GM23248 (cell line): ENCODE results near the gene NGB. TPM values are rescaled to one million over a fixed set of nuclear protein-coding genes. Genes with fewer than 3 reads are reported as not detected.

Experiments used
- DNase-seq: peaks from one replicate; pipeline ENCODE4 v3.0.0-alpha.2; 2015
- H2AFZ ChIP-seq: fragments of 200-600 bp; sonication (generic); 2 replicates; pipeline ENCODE4 v1.6.1; 2016; ENCODE audit warnings: antibody characterized with exemption
- H3F3A ChIP-seq: fragments of 200-600 bp; sonication (generic); 2 replicates; pipeline ENCODE4 v1.6.1; 2016; ENCODE audit warnings: mild to moderate bottlenecking, antibody characterized with exemption, mixed run types; ENCODE audit not compliant: insufficient read depth
- H3K27ac ChIP-seq: fragments of 200-600 bp; sonication (generic); 2 replicates; pipeline ENCODE4 v1.5.1; 2016; ENCODE audit warnings: mild to moderate bottlenecking
- H3K27me3 ChIP-seq: fragments of 200-600 bp; sonication (generic); replicated peaks from 2 replicates; pipeline ENCODE4 v1.6.1; 2016; ENCODE audit warnings: mild to moderate bottlenecking; ENCODE audit not compliant: insufficient read depth
- H3K36me3 ChIP-seq: fragments of 200-600 bp; sonication (generic); 2 replicates; pipeline ENCODE4 v1.6.1; 2016; ENCODE audit warnings: low read depth, mild to moderate bottlenecking
- H3K4me1 ChIP-seq: fragments of 200-600 bp; sonication (generic); 2 replicates; pipeline ENCODE4 v1.6.1; 2016; ENCODE audit warnings: mild to moderate bottlenecking; ENCODE audit not compliant: insufficient read depth
- H3K4me2 ChIP-seq: fragments of 200-600 bp; sonication (generic); one replicate; pipeline ENCODE4 v1.6.1; 2016; ENCODE audit warnings: mild to moderate bottlenecking; ENCODE audit not compliant: unreplicated experiment
- H3K4me3 ChIP-seq: fragments of 200-600 bp; sonication (generic); 2 replicates; pipeline ENCODE4 v1.5.1; 2016; ENCODE audit warnings: mild to moderate bottlenecking
- H3K79me2 ChIP-seq: fragments of 200-600 bp; sonication (generic); 2 replicates; pipeline ENCODE4 v1.6.1; 2016; ENCODE audit warnings: mild to moderate bottlenecking; ENCODE audit not compliant: insufficient read depth
- H3K9ac ChIP-seq: fragments of 200-600 bp; sonication (generic); 2 replicates; pipeline ENCODE4 v1.6.1; 2016; ENCODE audit warnings: mild to moderate bottlenecking
- H3K9me2 ChIP-seq: fragments of 200-600 bp; sonication (generic); 2 replicates; pipeline ENCODE4 v1.6.1; 2016; ENCODE audit warnings: mixed run types, mild to moderate bottlenecking, moderate library complexity; ENCODE audit not compliant: insufficient read depth
- H3K9me3 ChIP-seq: fragments of 200-600 bp; sonication (generic); one replicate; pipeline ENCODE4 v1.6.1; 2017; ENCODE audit warnings: low read depth
- H4K20me1 ChIP-seq: fragments of 200-600 bp; sonication (generic); 2 replicates; pipeline ENCODE4 v1.6.0; 2016; ENCODE audit not compliant: insufficient read depth
- EZH2 ChIP-seq: fragments of 200-600 bp; sonication (generic); IDR thresholded peaks from 2 replicates; pipeline ENCODE4 v1.6.1; 2018; ENCODE audit warnings: antibody characterized with exemption, mild to moderate bottlenecking; ENCODE audit not compliant: insufficient read depth, poor library complexity, severe bottlenecking
- EZH2phosphoT487 ChIP-seq: fragments of 200-600 bp; sonication (generic); IDR thresholded peaks from 2 replicates; pipeline ENCODE4 v1.6.1; 2018; ENCODE audit warnings: antibody characterized with exemption, moderate library complexity, mild to moderate bottlenecking, low read depth; ENCODE audit not compliant: insufficient read depth
- WGBS, 2 experiments: methylation state at CpG; one replicate each; pipeline ENCODE4 v1.1.6; 2015 to 2017; ENCODE audit warnings: low lambda C conversion rate in 2 of 2, low coverage in 1 of 2; ENCODE audit errors: missing lambda C conversion rate in 2 of 2; 5-methylcytosine and 5-hydroxymethylcytosine counted together
- in situ Hi-C: fragments of 300-500 bp; cut with MboI; formaldehyde crosslinking; loops from 2 replicates; pipeline ENCODE4 v1.15.0; 2020
- polyA plus RNA-seq: library from polyadenylated mRNA; unstranded; fragments of >200 nt; fragmentation: Nextera tagmentation; extraction: Ambion mirVana; gene quantifications from 2 replicates; pipeline ENCODE4 v1.2.1, GENCODE V29; 2016
- total RNA-seq: library from RNA; depleted of rRNA; stranded (reverse); fragments of >200 nt; shearing (Covaris generic); gene quantifications from 2 replicates; pipeline ENCODE4 v1.2.3, GENCODE V29; 2014

NGB gene
- total and polyA plus RNA-seq, 2 experiments from 2014 or later = not detected

GRCh38 chr14:77273796-77274195, 2.8 kb upstream of the NGB start:
- Histone ChIP-seq H3K79me2 (no peaks in the 10 kb centered on the region), H4K20me1 (no peaks in the 10 kb centered on the region), H3K27me3 (peaks cover 16% of the 10 kb centered on the region; the same call in 1 of the 2 replicates), H3F3A (no peaks in the 10 kb centered on the region), H3K9me3 (no peaks in the 10 kb centered on the region), H3K27ac (no peak overlapping the region), H3K9me2 (no peaks in the 10 kb centered on the region), H3K4me1 (no peaks in the 10 kb centered on the region), H3K4me3 (no peak overlapping the region), H3K9ac (no peak overlapping the region), H2AFZ (no peak overlapping the region), H3K4me2 (no peak overlapping the region), H3K36me3 (no peaks in the 10 kb centered on the region)
- TF ChIP-seq EZH2phosphoT487 (no peak), EZH2 (no peak)
- no peak for DNase-seq
- in situ Hi-C loops = no loop called here
- WGBS, 2 experiments = 91 to 93% methylated on average over 4 of the region's 4 CpGs

- H3K9me3 ChIP-seq = no peaks in the 10 kb centered on the region
- H3F3A ChIP-seq = no peaks in the 10 kb centered on the region
- no peaks in the 10 kb centered on the region for H3K9me2 ChIP-seq
- no peaks in the 10 kb centered on the region for H3K79me2 ChIP-seq
- H4K20me1 ChIP-seq = no peaks in the 10 kb centered on the region
- in situ Hi-C loops = no loop called here
- H3K4me3 ChIP-seq = no peak overlapping the region
- H3K36me3 ChIP-seq = no peaks in the 10 kb centered on the region
- TF ChIP-seq EZH2phosphoT487 (no peak), EZH2 (no peak)
- WGBS, 2 experiments = 54 to 63% methylated on average over 4 of the region's 4 CpGs
- no peak for DNase-seq
- no peak overlapping the region for H3K9ac ChIP-seq
- H2AFZ ChIP-seq = no peak overlapping the region
- H3K4me2 ChIP-seq = no peak overlapping the region
- no peaks in the 10 kb centered on the region for H3K4me1 ChIP-seq
- H3K27ac ChIP-seq = no peak overlapping the region
- peaks cover 32% of the 10 kb centered on the region for H3K27me3 ChIP-seq
Measured at GRCh38 chr14:77272261-77272660, 1.3 kb upstream of the NGB start.

GRCh38 chr14:77270361-77271112, 469 bp downstream of the NGB start:
- Histone ChIP-seq H3K27me3 (peaks cover 33% of the 10 kb centered on the region), H3K4me3 (no peak overlapping the region), H3F3A (no peaks in the 10 kb centered on the region), H3K4me2 (no peak overlapping the region), H3K79me2 (no peaks in the 10 kb centered on the region), H3K4me1 (no peaks in the 10 kb centered on the region), H4K20me1 (no peaks in the 10 kb centered on the region), H3K9ac (no peak overlapping the region), H3K9me3 (no peaks in the 10 kb centered on the region), H2AFZ (no peak overlapping the region), H3K9me2 (no peaks in the 10 kb centered on the region), H3K27ac (no peak overlapping the region), H3K36me3 (no peaks in the 10 kb centered on the region)
- TF ChIP-seq EZH2 = no peak
- TF ChIP-seq EZH2phosphoT487 = no peak
- 5 to 13% methylated on average over 24 to 46 of the region's 84 CpGs for WGBS, 2 experiments
- in situ Hi-C loops = no loop called here
- DNase-seq = peak; percentile 6

- no peak overlapping the region for H3K4me3 ChIP-seq
- WGBS, 2 experiments = 28 to 33% methylated on average over 8 of the region's 8 CpGs
- no peaks in the 10 kb centered on the region for H3K9me2 ChIP-seq
- TF ChIP-seq EZH2phosphoT487 = no peak
- no peak for TF ChIP-seq EZH2
- H3F3A ChIP-seq = no peaks in the 10 kb centered on the region
- DNase-seq = no peak
- no peak overlapping the region for H2AFZ ChIP-seq
- peaks cover 33% of the 10 kb centered on the region for H3K27me3 ChIP-seq
- no peaks in the 10 kb centered on the region for H4K20me1 ChIP-seq
- no peak overlapping the region for H3K9ac ChIP-seq
- no peak overlapping the region for H3K27ac ChIP-seq
- no peaks in the 10 kb centered on the region for H3K4me1 ChIP-seq
- H3K36me3 ChIP-seq = no peaks in the 10 kb centered on the region
- no peak overlapping the region for H3K4me2 ChIP-seq
- H3K9me3 ChIP-seq = no peaks in the 10 kb centered on the region
- H3K79me2 ChIP-seq = no peaks in the 10 kb centered on the region
- in situ Hi-C loops = no loop called here
Measured at GRCh38 chr14:77268989-77269600, 1.9 kb downstream of the NGB start.
